ENCODE measurements around the gene SCAMP2.

SCAMP2 gene

GRCh38 chr15:74868059-74868458 is 5.1 kb downstream of the SCAMP2 start:
- H3K4me3 ChIP-seq (ENCODE audit: low read depth, low read length): no peak overlapping the region

GRCh38 chr15:74867466-74868038 is 5.6 kb downstream of the SCAMP2 start:
- TF ChIP-seq, protein P1, sequence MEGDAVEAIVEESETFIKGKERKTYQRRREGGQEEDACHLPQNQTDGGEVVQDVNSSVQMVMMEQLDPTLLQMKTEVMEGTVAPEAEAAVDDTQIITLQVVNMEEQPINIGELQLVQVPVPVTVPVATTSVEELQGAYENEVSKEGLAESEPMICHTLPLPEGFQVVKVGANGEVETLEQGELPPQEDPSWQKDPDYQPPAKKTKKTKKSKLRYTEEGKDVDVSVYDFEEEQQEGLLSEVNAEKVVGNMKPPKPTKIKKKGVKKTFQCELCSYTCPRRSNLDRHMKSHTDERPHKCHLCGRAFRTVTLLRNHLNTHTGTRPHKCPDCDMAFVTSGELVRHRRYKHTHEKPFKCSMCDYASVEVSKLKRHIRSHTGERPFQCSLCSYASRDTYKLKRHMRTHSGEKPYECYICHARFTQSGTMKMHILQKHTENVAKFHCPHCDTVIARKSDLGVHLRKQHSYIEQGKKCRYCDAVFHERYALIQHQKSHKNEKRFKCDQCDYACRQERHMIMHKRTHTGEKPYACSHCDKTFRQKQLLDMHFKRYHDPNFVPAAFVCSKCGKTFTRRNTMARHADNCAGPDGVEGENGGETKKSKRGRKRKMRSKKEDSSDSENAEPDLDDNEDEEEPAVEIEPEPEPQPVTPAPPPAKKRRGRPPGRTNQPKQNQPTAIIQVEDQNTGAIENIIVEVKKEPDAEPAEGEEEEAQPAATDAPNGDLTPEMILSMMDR (IDR thresholded peaks at IDR 0.05; ENCODE audit: low read depth, low read length): no peak
- H3K4me3 ChIP-seq (ENCODE audit: low read depth, low read length): no peak overlapping the region

More at GRCh38 chr15:74868059-74868458, 5.1 kb downstream of the SCAMP2 start:
- TF ChIP-seq, protein P1 (IDR thresholded peaks at IDR 0.05; ENCODE audit: low read depth, low read length): no peak

- H3K4me3 ChIP-seq (ENCODE audit: low read depth, low read length): no peak overlapping the region
- TF ChIP-seq, protein P1 (IDR thresholded peaks at IDR 0.05; ENCODE audit: low read depth, low read length): no peak
These were observed 7.1 kb downstream of the SCAMP2 start for GRCh38 chr15:74866090-74866489.

DNA sequence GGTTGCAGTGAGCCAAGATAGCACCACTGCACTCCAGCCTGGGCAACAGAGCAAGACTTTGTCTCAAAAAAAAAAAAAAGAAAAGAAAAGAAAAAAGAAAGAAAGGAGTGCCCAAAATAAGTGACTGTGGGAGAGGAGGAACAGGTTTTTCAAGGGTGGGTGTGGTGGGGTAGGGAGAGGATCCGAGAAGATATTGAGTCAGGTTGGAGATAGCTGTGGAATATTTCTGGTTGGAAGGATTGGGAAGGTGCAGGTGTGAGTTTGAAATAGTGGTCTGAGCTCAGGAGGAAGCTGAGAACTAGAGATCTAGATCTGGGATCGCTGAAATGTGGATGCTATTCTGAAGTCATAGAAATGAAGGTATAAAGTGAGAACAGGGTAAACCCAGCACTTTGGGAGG is 7.8 kb downstream of the SCAMP2 start:
- TF ChIP-seq, protein P1 (IDR thresholded peaks at IDR 0.05; ENCODE audit: low read depth, low read length): no peak

DNA sequence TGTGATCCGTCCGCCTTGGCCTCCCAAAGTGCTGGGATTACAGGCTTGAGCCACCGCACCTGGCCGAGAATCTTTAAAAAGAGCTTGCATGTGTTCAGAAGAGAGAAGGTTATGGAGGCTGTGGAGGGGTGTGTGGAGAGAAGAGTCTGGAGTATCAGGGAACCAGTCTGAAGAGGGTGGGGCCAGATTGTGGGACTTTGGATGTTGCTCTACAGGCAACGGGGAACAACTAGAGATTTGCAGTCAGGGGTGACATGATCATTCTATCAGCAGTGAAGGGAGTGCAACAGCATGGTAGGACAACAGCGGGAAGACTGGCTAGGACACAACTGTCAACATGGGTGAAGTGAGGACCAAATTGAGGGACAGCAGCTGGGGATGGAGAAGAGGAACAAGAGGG is 8.9 kb downstream of the SCAMP2 start:
- no peak overlapping the region for H3K4me3 ChIP-seq (ENCODE audit: low read depth, low read length)

More for the DNA sequence above, 7.8 kb downstream of the SCAMP2 start:
- no peak overlapping the region for H3K4me3 ChIP-seq (ENCODE audit: low read depth, low read length)

DNA sequence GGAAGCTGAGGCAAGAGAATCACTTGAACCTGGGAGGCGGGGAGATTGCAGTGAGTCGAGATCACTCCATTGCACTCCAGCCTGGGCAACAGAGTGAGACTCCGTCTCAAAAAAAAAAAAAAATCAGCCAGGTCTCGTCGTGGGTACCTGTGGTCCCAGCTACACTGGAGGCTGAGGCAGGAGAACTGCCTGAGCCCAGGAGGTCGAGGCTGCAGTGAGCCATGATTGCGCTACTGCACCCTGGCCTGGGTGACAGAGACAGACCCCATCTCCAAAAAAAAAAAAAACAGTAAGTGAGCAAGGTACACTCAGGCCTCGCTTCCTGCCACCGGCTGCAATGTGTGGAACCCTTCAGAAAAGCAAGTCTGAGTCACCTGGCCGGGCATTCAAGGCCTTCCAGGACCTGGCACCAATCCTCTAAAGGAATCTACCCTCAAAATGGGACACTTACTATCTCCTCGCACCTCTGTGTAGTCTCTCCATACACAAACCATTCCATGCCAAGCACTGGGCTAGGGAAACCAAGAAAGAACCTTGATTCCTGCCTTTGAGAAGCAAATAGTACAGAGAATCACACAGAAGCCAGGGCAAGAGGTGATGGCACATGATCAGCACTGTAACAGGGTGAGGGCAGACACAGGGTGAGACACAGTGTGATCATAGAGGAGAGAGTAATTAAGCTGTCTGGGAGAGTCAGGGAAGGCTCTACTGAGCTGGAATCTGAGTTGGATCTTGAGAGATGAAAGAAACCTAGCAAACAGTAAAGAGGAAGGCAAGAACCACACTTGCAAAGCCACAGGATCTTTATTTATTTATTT is 9.7 kb downstream of the SCAMP2 start:
- TF ChIP-seq, protein P1 (IDR thresholded peaks at IDR 0.05; ENCODE audit: low read depth, low read length): no peak
- no peak overlapping the region for H3K4me3 ChIP-seq (ENCODE audit: low read depth, low read length)

More for the DNA sequence above, 8.9 kb downstream of the SCAMP2 start:
- TF ChIP-seq, protein P1 (IDR thresholded peaks at IDR 0.05; ENCODE audit: low read depth, low read length): no peak

GRCh38 chr15:74858369-74858740 is 14.8 kb downstream of the SCAMP2 start:
- TF ChIP-seq, protein P1 (IDR thresholded peaks at IDR 0.05; ENCODE audit: low read depth, low read length): no peak
- no peak overlapping the region for H3K4me3 ChIP-seq (ENCODE audit: low read depth, low read length)
